ENCODE data around the gene TINAGL1.

Gene TINAGL1

DNA sequence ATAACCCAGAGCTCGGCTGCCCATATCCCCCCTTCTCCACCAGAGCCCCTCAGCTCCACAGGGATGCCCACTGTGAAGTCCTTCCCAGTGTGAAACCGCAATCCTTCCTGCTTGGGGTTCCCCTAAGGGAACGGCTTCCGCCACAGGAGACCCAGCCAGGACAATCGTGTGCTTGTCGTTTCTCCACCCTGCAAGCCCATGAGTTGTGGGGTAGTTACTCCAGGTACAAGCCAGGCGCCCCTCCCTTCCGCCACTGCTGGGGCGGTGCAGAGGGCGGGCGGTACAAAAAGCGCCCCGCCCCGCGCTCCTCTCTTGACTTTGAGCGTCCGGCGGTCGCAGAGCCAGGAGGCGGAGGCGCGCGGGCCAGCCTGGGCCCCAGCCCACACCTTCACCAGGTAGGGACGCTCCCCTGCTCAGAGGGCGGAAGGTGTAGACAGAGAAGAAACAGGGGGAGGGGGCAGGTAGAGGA is at the start of gene TINAGL1:
TSS of gene TINAGL1 (plus strand) at position 315 of the 469 bp plus-strand sequence. CDS start 634 bp downstream, outside the sequence.
- DNase-seq: no peak

GRCh38 chr1:31529999-31530684 is 46.2 kb upstream of the TINAGL1 start:
- no peak for DNase-seq

DNA sequence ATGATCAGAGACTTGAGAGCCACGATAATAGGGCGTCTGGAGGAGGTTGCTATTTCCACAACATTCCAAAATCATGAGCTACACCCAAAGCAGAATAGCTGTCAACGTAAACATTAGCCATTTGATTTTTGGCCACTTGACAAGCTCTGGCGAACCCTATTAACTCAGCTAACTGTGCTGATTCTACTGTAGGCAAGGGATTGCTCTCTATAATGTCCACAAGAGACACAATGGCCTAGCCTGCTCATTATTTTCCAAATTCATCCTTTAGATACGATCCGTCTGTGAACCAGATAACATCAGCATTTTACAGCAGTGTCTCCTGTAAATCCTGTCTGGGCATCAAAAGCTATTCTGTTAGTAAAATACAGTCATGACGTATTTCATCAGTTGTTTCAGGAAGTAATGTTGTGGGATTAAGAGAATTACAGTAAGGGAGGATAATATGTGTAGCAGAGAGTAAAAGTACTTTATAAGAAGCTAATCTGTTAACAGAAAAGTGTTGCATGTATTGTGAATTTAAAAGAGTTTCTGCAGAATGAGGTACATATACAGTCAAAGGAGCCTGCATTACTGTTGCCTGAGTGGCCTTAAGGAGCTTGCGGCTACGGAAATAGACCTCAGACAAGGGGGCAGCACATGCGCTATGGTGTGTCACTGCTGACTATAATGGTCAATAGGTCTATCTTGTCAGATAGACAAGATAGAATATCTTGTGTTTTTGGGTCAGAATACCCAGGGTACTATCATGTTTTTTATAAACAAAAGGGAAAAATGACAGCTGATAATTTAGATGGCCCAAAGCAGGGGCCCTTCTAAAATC is 44.9 kb upstream of the TINAGL1 start:
- no peak for DNase-seq

DNA sequence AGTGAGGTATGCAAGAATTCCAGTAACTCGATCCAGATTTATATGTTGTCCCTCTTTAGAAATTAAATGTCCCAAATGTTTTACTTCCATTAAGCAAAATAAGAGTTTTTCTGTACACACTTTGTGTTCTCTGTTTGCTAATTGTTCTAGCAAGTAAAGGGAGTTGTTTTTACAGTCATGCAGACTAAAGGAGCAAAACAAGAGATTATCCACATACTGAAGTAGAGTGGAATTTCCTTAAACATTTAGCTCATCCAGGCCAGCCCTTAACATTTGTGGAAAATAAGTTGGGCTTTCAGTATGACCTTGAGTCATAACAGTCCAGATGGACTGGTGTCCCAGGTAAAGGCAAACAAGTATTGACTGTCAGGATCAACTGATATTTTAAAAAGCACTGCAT is 44.1 kb upstream of the TINAGL1 start:
- DNase-seq: no peak

DNA sequence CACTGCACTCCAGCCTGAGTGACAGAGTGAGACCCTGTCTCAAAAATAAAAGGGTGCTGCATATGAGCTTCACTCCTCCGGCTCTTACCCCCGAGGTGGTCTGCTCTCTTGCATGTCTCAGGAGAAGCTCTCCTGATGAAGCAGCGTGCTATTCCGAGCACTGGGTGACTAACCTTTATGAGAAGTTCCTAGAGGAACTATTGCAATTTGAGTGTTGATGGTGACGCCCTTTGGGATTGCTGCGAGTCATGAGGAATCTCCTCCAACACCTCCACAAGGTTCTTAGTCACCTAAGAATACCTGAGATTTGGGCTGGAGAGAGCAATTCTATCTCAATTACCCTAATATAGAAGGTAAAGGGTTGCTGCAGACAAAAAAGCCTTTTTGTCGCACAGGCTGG is 40.8 kb upstream of the TINAGL1 start:
- no peak for DNase-seq

- no peak for DNase-seq
Measured at GRCh38 chr1:31539329-31539728, 37.0 kb upstream of the TINAGL1 start.

DNA sequence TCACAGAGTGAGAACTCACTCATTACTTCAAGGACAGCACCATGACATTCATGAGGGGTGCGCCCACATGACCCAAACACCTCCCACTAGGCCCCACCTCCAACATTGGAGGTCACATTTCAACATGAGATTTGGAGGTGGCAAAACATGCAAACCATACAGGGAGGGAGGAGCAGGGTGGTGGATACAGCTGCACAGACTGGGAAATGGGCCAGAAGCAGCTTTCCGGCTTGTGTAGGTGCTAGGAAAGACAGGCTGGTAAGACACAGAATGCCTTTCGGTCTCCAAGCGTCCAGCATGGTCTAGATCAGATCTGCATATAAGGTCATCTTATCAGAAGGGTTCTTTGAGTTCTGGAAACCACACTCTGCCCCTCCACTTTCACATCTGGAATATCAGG is 35.1 kb upstream of the TINAGL1 start:
- no peak for DNase-seq

DNA sequence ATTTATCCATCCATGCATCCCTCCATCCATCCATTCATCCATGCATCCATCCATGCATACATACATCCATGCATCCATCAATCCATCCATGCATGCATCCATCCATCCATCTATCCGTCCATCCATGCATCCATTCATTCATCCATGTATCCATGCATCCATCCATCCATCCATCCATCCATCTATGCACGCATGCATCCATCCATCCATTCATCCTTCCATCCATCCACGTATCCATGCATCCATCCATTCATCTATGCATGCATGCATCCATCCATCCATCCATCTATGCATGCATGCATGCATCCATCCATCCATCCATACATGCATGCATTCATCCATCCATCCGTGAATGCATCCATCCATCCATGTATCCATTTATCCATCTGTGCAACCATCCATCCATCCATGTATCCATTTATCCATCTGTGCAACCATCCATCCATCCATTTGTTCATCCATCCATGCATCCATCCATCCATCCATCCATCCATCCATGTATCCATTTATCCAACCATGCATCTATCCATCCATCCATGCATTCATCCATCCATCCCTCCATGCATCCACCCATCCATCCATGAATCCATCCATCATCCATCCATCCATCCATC is 30.3 kb upstream of the TINAGL1 start:
- DNase-seq: no peak

- DNase-seq: no peak
Measured at GRCh38 chr1:31548534-31548906, 27.8 kb upstream of the TINAGL1 start.

GRCh38 chr1:31548907-31549808 is 27.2 kb upstream of the TINAGL1 start:
- DNase-seq: peak in 12 of 14 donors; percentile 6 to 75 (median 46)

GRCh38 chr1:31549809-31550620 is 26.3 kb upstream of the TINAGL1 start:
- no peak for DNase-seq

DNA sequence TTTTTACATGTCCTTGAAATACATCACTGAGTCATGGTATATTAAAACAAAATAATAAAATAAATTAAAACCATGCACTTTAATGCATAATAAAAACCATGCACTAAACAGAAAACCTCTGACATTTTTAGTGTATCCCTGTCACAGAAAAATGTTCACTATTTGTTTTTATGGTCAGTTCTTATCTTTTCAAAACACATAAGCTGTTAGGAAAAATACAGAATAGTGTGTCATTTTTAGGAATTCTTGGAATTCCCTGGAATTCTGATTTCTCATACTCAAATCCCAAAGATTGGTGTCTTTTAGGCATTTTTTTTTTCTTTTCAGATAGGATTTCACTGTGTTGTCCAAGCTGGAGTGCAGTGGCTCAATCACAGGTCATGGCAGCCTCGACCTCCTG is 25.1 kb upstream of the TINAGL1 start:
- no peak for DNase-seq

DNA sequence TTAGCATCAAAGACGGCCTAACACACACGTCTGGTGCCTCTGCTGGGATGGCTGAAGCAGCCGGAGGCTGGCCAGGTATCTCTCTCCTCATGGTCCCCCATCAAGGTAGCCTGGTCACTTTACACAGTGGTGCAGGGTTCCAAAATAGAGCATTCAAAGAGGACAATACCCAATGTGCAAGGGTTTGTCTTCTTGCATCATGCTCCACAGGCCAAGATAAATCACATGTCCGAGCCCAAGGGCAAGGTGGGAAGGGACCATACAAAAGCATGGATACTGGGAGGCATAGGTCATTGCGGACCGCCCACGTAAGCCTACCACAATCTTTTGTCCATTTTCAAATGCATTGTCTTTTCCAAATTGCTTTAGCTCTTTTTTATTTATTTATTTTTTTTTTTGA is 23.8 kb upstream of the TINAGL1 start:
- DNase-seq: no peak

DNA sequence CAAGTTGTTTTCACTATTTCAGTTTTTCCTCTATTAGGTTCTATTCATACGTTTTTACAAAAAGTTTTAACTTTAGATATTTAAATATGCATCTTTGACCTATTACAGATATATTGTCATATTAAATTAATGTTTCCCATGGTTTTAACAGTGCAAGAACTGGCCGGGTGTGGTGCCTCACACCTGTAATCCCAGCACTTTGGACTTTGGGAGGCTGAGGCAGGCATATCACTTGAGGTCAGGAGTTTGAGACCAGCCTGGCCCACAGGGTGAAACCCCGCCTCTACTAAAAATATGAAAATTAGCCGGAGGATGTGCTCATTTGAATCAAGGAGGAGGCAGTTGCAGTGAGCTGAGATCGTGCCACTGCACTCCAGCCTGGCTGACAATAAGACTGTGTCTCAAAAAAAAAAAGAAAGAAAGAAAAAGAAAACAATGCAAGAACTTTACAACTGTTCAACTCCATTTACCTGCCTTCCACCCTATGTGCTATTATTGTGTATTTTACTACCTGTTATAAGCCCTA is 19.8 kb upstream of the TINAGL1 start:
- DNase-seq: no peak

GRCh38 chr1:31559715-31560114 is 16.6 kb upstream of the TINAGL1 start:
- no peak for DNase-seq

DNA sequence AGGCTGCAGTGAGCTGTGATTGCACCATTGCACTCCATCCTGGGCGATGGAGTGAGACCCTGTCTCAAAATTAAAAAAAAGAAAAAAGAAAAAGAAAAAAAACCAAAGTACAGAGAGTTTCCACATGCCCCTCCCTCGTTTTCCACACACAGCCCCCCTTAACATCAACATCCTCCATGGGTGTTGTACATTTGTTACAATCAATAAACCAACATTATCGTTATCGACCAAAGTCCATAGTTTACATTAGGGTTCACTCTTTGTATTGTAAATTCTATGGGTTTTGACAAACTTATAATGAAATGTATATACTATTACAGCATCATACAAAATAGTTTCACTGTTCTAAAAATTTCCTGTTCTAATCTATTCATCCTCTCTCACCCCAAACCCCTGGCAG is 15.9 kb upstream of the TINAGL1 start:
- DNase-seq: no peak

- no peak for DNase-seq
Measured at GRCh38 chr1:31562707-31563360, 13.5 kb upstream of the TINAGL1 start.

GRCh38 chr1:31564606-31564989 is 11.7 kb upstream of the TINAGL1 start:
- peak in 1 of 14 donors; percentile 56 for DNase-seq

GRCh38 chr1:31567956-31568570 is 8.3 kb upstream of the TINAGL1 start:
- no peak for DNase-seq

- no peak for DNase-seq
Measured at GRCh38 chr1:31568895-31569595, 7.3 kb upstream of the TINAGL1 start.
